MM.1S (cell line): ENCODE data around the gene IL1F10.

Experiments
- DNase-seq: peaks from one replicate; pipeline ENCODE4 v3.0.0-alpha.2; 2015
- H2AFZ ChIP-seq: fragments of 300-600 bp; sonication (generic); 2 replicates; pipeline ENCODE4 v1.6.0; 2016; ENCODE audit warnings: antibody characterized with exemption, low read length
- H3F3A ChIP-seq: fragments of 300-600 bp; sonication (generic); 2 replicates; pipeline ENCODE4 v1.6.1; 2016; ENCODE audit warnings: mild to moderate bottlenecking, antibody characterized with exemption, low read length, moderate library complexity, mixed read lengths; ENCODE audit not compliant: insufficient read depth
- H3K27ac ChIP-seq: fragments of 300-600 bp; sonication (generic); 2 replicates; pipeline ENCODE4 v1.5.1; 2016; ENCODE audit warnings: mild to moderate bottlenecking, low read length
- H3K27me3 ChIP-seq: fragments of 300-600 bp; sonication (generic); replicated peaks from 2 replicates; pipeline ENCODE4 v1.6.0; 2016; ENCODE audit warnings: low read length; ENCODE audit not compliant: insufficient read depth
- H3K36me3 ChIP-seq: fragments of 300-600 bp; sonication (generic); replicated peaks from 2 replicates; pipeline ENCODE4 v1.6.1; 2016; ENCODE audit warnings: mild to moderate bottlenecking, low read length, mixed read lengths; ENCODE audit not compliant: insufficient read depth
- H3K4me1 ChIP-seq: fragments of 300-600 bp; sonication (generic); 2 replicates; pipeline ENCODE4 v1.6.1; 2016; ENCODE audit warnings: low read length, mixed read lengths
- H3K4me2 ChIP-seq: fragments of 300-600 bp; sonication (generic); 2 replicates; pipeline ENCODE4 v1.6.0; 2016; ENCODE audit warnings: low read depth, low read length
- H3K4me3 ChIP-seq: fragments of 300-600 bp; sonication (generic); 2 replicates; pipeline ENCODE4 v1.5.1; 2016; ENCODE audit warnings: low read length, mixed read lengths
- H3K79me2 ChIP-seq: fragments of 300-600 bp; sonication (generic); 2 replicates; pipeline ENCODE4 v1.6.1; 2016; ENCODE audit warnings: mixed run types, low read length, mixed read lengths
- H3K9ac ChIP-seq: fragments of 300-600 bp; sonication (generic); 2 replicates; pipeline ENCODE4 v1.6.1; 2016; ENCODE audit warnings: low read length, mixed read lengths
- H3K9me2 ChIP-seq: fragments of 300-600 bp; sonication (generic); replicated peaks from 2 replicates; pipeline ENCODE4 v1.6.1; 2016; ENCODE audit warnings: mild to moderate bottlenecking, low read length, mixed read lengths; ENCODE audit not compliant: insufficient read depth
- H3K9me3 ChIP-seq: fragments of 300-600 bp; sonication (generic); replicated peaks from 2 replicates; pipeline ENCODE4 v1.6.1; 2016; ENCODE audit warnings: mild to moderate bottlenecking, low read length, mixed read lengths; ENCODE audit not compliant: insufficient read depth
- H4K20me1 ChIP-seq: fragments of 300-600 bp; sonication (generic); 2 replicates; pipeline ENCODE4 v1.6.1; 2016; ENCODE audit warnings: mild to moderate bottlenecking, low read length, moderate library complexity, mixed read lengths; ENCODE audit not compliant: insufficient read depth
- EZH2 ChIP-seq: fragments of 300-600 bp; sonication (generic); optimal IDR thresholded peaks from 2 replicates; pipeline ENCODE3; 2017; ENCODE audit warnings: low read depth, mild to moderate bottlenecking, antibody characterized with exemption, low read length, mixed read lengths
- EZH2phosphoT487 ChIP-seq: fragments of 300-600 bp; sonication (generic); IDR thresholded peaks from 2 replicates; pipeline ENCODE4 v1.6.1; 2018; ENCODE audit warnings: antibody characterized with exemption, low read length
- TF ChIP-seq, protein P1 (sequence below): fragments of 300-600 bp; sonication (generic); IDR thresholded peaks from 2 replicates; pipeline ENCODE4 v1.5.1; 2016; ENCODE audit warnings: antibody characterized with exemption, low read length, mixed read lengths

IL1F10 gene

GRCh38 chr2:113075600-113075999, 7.8 kb downstream of the IL1F10 start:
- Histone ChIP-seq H3K4me2 (no peak overlapping the region), H3K9me2 (no peaks in the 10 kb centered on the region), H2AFZ (no peak overlapping the region), H3K27ac (no peak overlapping the region), H3K79me2 (no peaks in the 10 kb centered on the region), H3K4me3 (no peak overlapping the region), H3K4me1 (peaks cover 43% of the 10 kb centered on the region), H3K9me3 (no peaks in the 10 kb centered on the region), H3K36me3 (no peaks in the 10 kb centered on the region), H3F3A (no peaks in the 10 kb centered on the region), H3K9ac (no peak overlapping the region), H4K20me1 (no peaks in the 10 kb centered on the region), H3K27me3 (no peaks in the 10 kb centered on the region)
- TF ChIP-seq EZH2 (no peak), EZH2phosphoT487 (no peak)
- TF ChIP-seq, protein P1, sequence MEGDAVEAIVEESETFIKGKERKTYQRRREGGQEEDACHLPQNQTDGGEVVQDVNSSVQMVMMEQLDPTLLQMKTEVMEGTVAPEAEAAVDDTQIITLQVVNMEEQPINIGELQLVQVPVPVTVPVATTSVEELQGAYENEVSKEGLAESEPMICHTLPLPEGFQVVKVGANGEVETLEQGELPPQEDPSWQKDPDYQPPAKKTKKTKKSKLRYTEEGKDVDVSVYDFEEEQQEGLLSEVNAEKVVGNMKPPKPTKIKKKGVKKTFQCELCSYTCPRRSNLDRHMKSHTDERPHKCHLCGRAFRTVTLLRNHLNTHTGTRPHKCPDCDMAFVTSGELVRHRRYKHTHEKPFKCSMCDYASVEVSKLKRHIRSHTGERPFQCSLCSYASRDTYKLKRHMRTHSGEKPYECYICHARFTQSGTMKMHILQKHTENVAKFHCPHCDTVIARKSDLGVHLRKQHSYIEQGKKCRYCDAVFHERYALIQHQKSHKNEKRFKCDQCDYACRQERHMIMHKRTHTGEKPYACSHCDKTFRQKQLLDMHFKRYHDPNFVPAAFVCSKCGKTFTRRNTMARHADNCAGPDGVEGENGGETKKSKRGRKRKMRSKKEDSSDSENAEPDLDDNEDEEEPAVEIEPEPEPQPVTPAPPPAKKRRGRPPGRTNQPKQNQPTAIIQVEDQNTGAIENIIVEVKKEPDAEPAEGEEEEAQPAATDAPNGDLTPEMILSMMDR: no peak
- DNase-seq: no peak

DNA sequence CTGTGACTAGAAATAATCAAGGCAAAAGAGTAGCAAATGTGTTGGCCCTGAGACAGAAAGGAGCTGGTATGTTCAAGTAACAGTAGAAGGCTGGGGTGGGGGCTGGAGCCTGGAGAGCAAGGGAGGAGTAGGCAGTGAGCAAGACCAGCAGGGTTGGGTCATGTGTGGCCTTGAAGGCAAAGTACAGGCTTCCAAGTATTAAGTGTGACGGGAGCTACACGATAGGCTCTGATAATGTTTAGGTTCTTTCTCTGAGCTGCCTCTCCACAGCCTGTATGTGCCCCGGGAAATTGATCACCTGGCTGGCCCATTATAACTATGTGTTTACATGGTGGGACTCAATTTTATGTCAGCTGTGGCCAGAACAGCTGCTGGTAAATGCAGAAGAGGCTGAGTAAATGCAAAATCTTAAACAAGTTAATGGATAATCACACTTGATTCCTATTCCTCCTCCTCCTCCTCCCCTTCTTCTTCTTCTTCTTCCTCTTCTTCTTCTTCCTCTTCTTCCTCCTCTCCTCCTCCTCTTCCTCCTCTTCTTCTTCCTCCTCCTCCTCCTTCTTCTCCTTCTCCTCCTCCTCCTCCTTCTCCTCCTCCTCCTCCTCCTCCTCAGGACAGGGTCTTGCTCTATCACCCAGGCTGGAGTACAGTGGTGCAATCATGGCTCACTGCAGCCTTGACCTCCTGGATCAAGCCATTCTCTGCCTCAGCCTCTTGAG, 9.3 kb downstream of the IL1F10 start:
- TF ChIP-seq, protein P1: no peak
- TF ChIP-seq EZH2phosphoT487: no peak
- TF ChIP-seq EZH2: no peak
- H3K4me3 ChIP-seq: no peak overlapping the region
- no peak overlapping the region for H3K9ac ChIP-seq
- H3K9me2 ChIP-seq: no peaks in the 10 kb centered on the region
- no peak overlapping the region for H3K4me2 ChIP-seq
- H3K4me1 ChIP-seq: peaks cover 42% of the 10 kb centered on the region
- H3K36me3 ChIP-seq: no peaks in the 10 kb centered on the region
- H3K79me2 ChIP-seq: no peaks in the 10 kb centered on the region
- no peaks in the 10 kb centered on the region for H3K9me3 ChIP-seq
- no peak for DNase-seq
- H3F3A ChIP-seq: no peaks in the 10 kb centered on the region
- H3K27me3 ChIP-seq: no peaks in the 10 kb centered on the region
- H2AFZ ChIP-seq: no peak overlapping the region
- H4K20me1 ChIP-seq: no peaks in the 10 kb centered on the region
- H3K27ac ChIP-seq: no peak overlapping the region

DNA sequence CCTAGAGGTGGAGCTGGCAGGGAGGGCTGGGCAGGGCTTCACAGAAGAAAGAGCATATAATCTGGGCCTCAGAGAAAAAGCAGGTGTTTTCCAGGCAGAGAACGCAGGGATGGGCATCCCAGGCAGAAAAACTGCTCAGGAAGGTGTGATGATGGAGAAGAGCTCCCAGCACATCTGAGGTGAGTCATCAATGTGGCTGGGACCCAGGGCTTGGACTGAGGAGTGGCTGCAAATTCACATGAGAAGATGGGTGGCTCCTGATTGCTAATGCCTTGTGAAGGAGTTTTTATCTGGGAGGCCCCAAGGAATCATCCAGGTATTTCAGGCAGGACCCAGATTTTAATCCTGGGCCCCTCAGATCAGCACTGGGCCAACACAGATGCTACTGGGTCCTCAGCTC, 10.2 kb downstream of the IL1F10 start:
- Histone ChIP-seq H3K27me3 (no peaks in the 10 kb centered on the region), H3K9me3 (no peaks in the 10 kb centered on the region), H2AFZ (no peak overlapping the region), H3K4me1 (peaks cover 34% of the 10 kb centered on the region), H3K9ac (no peak overlapping the region), H3K79me2 (no peaks in the 10 kb centered on the region), H3K9me2 (no peaks in the 10 kb centered on the region), H3K36me3 (no peaks in the 10 kb centered on the region), H3K4me3 (no peak overlapping the region), H3F3A (no peaks in the 10 kb centered on the region), H3K4me2 (no peak overlapping the region), H4K20me1 (no peaks in the 10 kb centered on the region), H3K27ac (no peak overlapping the region)
- TF ChIP-seq EZH2phosphoT487 (no peak), EZH2 (no peak)
- TF ChIP-seq, protein P1: no peak
- no peak for DNase-seq
